Measurements from ENCODE around the gene USHBP1.

DNA sequence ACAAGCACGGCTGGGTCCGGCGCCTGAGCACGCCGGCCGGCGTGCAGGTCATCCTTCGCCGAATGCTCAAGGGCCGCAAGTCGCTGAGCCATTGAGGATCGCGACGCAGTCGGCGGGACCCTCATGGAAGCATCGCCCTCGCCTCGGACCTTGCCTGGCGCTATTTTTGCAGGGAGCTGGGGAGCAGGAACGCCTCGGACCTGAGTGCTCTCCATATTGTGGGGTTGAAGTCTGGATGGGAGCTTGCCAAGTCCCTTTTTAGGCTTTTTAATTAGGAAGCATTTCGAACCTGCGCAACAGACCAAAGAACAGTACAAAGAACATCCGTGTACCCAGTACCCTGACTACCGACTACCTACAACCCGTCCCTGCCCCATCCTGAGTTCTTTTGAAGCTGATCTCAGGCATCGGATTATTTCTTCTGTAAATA, 41.8 kb upstream of the USHBP1 start:
- TF ChIP-seq, protein P1, sequence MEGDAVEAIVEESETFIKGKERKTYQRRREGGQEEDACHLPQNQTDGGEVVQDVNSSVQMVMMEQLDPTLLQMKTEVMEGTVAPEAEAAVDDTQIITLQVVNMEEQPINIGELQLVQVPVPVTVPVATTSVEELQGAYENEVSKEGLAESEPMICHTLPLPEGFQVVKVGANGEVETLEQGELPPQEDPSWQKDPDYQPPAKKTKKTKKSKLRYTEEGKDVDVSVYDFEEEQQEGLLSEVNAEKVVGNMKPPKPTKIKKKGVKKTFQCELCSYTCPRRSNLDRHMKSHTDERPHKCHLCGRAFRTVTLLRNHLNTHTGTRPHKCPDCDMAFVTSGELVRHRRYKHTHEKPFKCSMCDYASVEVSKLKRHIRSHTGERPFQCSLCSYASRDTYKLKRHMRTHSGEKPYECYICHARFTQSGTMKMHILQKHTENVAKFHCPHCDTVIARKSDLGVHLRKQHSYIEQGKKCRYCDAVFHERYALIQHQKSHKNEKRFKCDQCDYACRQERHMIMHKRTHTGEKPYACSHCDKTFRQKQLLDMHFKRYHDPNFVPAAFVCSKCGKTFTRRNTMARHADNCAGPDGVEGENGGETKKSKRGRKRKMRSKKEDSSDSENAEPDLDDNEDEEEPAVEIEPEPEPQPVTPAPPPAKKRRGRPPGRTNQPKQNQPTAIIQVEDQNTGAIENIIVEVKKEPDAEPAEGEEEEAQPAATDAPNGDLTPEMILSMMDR (IDR thresholded peaks at IDR 0.05) = no peak
- TF ChIP-seq POLR2A (IDR thresholded peaks at IDR 0.05) = no peak

All from thyroid gland (tissue), 4 donors.